Measurements from ENCODE around the gene GDPD5.
"Not testable (repeated sequence)": the region's sequence is repeated elsewhere in the genome, so short reads cannot be mapped to it uniquely, and the experiment has no call there.

GDPD5 gene

DNA sequence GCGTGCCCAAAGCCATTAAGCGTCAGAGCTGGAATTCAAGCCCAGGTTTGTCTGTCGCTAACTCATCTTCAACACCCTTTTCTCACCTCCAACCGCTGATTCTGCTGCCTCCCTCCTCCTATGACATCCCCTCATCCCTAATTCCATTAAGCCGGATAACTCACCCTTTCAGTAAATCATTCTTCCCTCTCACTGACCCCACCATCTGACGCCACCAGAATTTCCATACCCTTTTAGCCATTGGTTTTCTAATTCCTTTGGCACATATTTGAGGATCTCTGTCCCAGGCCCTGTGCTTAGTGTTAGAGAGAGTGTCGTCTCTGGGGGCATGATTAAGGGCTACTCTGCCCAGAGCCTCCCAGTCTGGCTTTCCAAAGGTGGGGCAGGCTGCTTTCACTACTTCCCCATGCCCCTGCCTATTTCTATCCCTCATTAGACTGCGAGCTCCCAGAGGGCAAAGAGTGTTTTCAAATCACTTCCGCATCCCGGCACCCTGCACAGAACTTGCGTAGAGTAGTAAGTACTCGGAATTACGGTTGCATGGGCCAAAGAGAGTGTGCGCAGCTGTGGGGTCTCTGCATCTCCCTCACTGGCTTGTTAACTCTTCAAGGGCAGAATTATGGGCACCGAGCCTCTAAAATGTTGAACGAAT, 96.6 kb downstream of the GDPD5 start:
- DNase-seq (ENCODE audit: low spot score) = no peak

DNA sequence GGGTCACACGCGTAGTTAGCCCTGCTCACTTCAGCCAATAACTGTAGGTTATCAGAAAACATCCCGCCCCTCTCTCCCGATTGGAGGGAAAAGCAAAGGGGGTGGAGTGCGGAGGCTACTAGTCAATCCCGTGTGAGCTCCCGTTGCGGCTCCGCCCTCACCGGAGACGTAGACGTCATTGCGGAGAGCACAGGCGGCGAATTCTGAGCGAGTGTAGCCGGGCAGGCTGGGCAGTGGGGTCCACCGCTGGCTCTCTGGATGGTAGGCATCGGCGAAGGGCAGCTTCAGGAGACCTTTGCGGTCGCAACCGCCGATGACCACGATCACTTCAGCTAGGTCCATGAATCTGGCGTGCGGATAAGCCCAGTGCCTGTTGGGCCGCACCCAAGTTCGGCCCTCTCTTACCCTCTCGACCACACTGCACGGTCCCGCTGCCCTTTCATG, 97.4 kb downstream of the GDPD5 start:
- DNase-seq (ENCODE audit: low spot score) = no peak

DNA sequence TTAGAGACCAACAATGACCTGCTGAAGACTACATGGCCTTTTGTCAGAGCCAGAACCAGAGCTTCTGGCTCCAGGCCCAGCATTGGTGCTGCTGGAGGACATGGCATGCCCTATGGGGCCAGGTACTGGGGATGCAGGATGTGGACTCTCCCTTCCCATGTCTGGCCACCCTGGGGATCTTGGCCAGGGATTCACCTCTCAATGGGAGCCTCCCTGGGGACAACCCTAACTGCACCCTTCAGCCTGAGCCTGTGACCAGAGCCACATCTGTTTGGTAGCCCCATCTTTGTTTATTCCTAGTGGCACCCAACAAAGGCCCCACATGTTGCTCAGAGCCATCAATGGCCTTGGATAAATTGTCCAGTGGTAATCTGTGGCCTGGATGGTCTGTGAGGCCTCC, 98.6 kb downstream of the GDPD5 start:
- no peak for DNase-seq (ENCODE audit: low spot score)

DNA sequence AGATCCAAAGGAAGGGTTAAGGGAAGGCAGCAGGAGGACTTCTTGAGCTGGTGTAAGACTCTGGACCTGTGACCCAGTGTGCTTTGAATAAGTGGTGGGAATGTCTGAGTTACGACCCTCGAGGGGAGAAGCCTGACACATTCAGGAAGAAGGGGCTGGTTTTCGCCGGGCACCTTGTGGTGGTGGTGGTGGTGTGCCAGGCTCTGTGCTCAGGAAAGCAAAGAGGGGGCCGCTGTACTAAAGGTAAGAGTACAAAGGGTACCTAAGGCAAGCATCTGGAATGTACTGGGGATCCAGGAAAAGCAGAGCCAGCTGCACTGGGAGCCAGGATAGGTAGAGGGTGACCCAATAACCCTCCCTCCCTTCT, 99.0 kb downstream of the GDPD5 start:
- DNase-seq (ENCODE audit: low spot score) = no peak

DNA sequence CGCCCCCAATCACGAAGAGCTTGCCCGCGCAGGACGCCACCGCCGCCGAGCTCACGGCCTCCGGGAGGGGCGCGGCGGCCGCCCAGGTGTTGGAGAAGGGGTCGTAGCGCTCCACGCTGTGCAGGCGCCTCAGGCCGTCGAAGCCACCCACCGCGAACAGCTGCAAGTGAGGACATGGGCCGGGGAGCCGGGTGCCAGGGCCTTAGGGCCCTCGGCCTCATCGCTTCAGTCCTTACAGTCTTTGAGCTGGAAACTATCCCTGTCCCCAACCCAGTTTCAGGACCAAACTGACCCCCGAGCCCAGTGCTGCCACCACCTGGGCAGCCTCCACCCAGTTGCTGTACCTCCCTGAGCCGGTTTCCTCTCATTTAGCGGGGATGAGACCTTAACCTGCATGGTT, 100.3 kb downstream of the GDPD5 start:
- DNase-seq (ENCODE audit: low spot score) = peak; percentile 70

DNA sequence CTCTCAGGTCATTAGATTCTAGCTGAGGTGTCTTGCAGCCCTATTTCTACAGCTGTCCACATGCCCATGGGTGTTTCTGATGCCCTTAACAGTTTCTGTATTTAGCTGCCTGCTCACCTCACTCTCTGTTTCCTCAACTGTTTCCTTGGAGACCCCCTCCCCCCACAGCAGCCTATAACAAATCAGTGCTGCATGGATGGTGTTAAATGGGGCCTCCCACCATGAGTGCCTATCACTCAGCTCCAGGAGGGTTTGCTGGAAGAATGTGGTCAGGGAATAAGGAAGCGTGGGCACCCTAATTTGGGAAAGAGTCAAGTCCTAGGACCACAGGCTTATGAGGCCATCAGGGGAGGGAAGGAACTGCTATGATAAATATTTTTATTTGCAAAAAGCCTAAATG, 101.3 kb downstream of the GDPD5 start:
- DNase-seq (ENCODE audit: low spot score) = no peak

DNA sequence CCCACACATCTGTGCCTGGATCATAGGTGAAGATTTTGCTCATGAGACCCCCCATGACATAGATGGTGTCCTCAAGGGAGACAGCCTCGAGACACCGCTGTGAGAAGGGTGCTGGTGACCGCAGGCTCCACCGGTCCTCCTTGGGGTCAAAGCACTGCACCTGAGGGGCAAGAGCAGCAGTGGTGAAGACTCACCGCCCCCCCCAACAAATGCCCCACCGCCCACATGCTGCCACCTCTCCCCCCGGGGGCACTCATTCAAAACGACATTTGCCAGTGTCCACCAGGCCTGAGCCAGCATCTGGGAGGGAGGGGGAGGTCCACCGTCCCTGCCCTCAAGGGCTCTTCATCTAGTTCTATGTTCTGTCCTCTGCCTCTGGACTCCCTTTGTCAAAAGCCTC, 102.0 kb downstream of the GDPD5 start:
- DNase-seq (ENCODE audit: low spot score) = no peak

DNA sequence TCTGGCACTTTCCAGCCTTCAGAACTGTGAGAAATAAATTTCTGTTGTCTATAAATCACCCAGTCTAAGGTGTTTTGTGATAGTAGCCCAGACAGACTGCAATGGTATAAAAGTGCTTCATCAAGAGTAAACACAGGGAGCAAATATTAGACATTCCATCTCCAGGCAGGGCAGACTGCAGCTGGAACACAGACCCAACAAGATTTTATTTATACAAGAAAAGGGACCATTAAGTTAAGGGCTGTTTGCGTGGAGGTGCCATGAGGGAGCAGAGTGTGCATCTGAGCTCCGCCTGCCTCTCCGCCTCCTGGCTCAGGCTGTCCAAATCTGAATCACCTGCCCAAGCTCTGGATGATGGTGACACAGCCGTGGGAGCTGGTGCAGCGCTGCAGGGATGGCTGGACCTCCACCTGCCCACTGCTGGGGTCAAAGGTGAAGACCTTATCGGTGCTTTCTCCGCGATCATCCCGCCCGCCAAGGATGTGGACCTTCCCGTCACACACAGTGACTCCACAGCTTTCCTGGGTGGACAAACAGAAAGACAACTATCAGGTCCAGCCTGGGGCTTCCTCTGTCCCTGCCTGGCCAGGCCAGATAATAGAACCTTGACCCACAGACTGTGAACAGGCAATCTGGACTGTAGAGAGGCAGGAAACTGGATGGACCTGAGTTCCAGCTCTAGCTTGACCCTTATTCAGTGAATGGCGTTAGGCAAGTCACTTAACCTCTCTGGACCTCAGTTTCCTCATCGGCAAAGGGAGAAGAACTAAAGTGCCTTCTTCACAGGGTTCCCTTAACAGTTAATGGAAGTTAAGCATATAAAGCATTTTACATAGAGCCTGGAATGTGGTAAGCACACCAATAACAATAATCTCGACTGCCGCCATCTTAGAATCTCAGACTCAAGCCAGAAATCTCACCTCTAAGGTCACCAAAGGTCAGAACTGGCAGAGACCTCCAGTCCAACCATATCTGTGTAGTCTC, 103.2 kb downstream of the GDPD5 start:
- no peak for DNase-seq (ENCODE audit: low spot score)

DNA sequence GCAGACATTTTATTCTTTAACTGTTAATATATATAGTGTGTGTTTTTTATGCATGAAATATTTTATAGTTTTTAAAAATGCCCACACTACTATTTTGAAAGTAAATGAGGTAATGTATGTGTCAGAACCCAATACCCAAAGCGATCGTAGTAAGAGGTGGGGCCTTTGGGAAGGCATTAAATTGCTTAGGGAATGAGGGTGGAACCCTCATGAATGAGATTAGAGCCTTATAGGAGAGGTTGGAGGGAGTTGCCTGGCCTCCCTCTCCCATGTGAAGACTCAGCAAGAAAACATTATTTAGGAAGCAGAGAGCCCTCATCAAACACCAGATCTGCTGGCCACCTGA, 103.9 kb downstream of the GDPD5 start:
- no peak for DNase-seq (ENCODE audit: low spot score)

DNA sequence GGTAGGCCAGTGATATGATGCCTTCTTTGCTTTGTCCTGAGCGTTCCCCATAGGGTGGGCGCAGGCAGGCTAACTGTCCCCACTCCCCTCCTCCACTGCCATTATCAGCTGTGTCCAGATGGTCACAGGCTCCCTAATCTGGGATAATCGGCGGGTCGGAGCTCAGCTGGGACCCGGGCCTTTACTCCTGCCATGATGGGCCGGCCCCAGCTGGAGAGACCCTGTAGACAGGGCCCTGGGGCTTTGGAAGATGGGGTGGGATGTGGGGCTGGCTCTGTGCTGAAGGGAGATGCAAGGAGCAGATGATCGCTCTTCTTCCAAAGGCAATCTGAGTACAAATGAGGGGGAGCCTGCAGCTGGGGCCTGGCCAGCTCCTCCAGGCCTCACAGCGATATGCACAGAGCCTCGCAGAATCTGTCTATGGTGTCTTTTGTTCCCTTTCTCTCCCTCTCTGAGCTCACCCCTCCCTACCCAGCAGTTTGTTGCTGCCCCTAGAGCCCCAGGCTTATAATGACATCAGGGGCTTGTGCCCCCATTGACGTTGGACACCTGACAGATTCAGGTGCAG, 104.6 kb downstream of the GDPD5 start:
- DNase-seq (ENCODE audit: low spot score) = peak; percentile 51

DNA sequence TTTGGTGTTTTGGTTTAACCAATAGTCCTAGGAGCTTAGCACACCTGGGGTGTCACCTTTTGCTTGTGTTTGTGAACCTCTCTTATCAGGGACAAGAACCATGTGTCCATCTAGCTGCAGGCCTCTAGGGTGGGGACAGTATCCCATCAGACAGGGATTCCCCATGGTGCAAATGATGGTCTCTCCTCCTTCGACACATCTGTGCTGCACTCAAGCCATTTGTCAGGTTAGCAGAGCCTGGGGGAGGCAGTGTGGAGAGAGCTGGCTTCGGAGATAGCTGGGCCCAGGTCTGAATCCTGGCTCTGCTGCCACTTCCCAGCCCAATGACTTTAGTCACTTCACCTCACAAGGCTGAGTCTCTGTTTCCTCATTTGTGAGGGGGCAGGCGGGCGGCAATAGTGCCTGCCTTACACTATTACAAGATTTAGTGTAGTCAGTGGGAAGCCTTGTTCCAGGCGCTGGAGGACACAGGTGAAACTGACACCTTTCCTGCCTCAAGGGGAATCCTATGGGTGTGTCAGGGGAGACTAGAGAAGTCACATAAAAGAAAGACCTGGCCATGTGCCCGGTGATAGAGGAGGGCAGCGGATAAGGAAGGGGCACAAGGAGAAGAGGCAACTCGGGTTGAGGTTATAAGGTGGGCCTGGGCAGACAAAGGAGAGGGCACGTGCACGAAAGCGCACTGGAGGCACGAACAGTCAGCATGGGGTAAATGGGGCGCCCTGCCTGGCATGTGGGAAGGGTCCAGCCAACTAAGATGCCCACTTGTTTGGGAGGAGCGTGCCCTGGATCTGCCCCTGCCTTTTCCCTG, 105.3 kb downstream of the GDPD5 start:
- DNase-seq (ENCODE audit: low spot score) = no peak

DNA sequence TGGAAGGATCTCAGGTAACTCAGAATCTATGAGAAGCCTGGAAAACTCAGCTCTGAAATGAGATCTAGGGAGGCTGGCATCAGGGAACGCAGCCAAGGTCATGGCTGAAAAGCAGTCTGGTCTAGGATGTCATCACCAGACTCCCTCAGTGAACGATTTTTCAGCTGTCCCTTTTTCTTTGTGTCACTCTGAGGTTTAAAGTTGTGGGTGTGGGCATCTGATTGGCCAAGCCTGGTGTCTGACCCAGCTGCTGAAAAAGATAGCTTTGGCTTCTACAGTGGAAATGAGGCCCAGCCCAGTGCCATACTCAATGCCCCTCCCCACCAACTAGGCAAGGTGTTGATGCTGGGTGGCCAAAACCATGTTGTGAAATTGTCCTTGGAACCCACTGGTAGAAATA, 111.9 kb downstream of the GDPD5 start:
- DNase-seq (ENCODE audit: low spot score) = no peak

DNA sequence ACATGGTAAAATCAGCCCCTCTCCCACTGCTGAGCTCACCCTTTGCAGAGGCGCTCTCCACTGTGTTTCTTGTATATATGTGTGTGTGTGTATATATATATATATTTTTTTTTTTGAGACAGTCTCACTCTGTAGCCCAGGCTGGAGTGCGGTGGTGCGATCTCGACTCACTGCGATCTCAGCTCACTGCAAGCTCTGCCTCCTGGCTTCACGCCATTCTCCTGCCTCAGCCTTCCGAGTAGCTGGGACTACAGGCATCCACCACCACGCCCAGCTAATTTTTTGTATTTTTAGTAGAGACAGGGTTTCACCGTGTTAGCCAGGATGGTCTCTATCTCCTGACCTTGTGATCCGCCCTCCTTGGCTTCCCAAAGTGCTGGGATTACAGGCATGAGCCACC, 112.6 kb downstream of the GDPD5 start:
- not testable (repeated sequence) for DNase-seq (ENCODE audit: low spot score)

DNA sequence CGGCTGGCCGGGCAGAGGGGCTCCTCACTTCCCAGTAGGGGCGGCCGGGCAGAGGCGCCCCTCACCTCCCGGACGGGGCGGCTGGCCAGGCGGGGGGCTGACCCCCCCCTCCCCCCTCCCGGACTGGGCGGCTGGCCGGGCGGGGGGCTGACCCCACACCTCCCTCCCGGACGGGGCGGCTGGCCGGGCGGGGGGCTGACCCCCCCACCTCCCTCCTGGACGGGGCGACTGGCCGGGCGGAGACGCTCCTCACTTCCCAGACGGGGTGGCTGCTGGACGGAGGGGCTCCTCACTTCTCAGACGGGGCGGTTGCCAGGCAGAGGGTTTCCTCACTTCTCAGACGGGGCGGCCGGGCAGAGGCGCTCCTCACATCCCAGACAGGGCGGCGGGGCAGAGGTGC, 115.8 kb downstream of the GDPD5 start:
- not testable (repeated sequence) for DNase-seq (ENCODE audit: low spot score)

DNA sequence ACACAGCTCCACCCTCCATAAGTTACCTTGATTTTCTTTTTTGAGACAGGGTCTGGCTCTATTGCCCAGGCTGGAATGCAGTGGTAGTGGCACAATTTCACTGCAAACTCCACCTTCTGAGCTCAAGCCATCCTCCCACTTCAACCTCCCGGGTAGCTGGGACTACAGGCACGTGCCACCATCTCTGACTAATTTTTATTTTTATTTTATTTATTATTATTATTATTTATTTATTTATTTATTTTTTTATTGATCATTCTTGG, 116.9 kb downstream of the GDPD5 start:
- no peak for DNase-seq (ENCODE audit: low spot score)

DNA sequence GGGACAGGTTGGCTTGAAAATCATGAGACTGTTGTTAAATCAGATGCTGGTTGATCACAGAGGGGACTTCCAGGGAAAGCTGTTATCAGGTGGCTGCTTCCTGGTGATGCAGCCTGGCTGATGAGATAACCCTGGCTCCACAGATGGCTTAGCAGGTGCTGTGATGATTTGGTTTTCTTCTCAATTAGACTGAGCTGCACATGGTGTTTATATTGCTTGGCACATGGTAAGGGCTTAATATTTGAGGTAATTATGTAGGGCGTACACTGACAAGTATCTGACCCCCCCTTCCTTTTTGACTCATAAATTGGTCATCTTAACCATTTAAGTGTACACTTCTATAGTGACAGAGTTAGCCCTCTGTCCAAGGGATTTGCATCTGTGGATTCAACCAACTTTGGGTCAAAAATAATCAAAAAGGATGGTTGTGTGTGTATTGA, 119.4 kb downstream of the GDPD5 start:
- DNase-seq (ENCODE audit: low spot score) = no peak

DNA sequence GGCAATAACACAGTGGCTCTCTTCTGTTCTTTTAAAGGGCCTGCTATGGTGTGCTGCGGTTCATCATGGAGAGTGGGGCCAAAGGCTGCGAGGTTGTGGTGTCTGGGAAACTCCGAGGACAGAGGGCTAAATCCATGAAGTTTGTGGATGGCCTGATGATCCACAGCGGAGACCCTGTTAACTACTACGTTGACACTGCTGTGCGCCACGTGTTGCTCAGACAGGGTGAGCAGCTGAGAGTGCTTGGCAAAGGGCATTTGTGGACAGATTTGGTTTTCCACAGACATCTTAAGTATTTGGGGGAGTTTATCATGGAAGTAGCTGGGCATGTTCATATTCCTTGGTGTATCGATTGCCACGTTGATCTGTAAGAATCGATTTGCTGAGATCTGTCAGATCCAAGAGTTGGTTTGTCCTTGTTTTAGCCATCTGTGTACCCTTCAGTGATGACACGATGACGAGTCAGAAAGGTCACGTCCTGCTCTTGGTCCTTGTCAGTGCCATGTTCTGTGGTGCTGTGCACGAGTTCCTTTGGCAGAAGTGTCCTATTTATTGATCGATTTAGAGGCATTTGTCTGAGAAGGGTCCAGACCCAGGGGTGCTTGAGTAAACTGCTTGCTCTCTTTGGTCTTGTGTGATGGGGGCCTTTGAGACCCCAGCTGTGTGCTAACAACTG, 121.6 kb downstream of the GDPD5 start:
- no peak for DNase-seq (ENCODE audit: low spot score)

DNA sequence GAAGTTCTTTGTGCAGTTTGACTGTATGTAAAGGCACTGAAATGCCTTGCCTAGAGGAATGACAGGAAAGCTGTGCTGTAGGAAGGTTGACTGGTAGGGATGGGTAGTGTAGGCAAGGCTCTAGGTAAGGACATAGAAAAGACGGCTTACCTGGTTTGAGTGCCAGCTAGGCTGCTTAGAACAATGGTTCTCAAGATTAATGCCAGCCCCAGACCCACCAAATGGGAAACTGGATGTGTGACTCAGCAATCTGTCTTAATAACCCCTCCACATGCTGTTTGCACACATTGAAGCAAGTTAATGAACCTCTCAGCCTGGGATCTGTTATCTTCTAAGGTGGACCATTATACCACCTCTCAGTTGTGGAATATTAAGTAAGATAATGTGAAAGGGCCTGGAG, 122.7 kb downstream of the GDPD5 start:
- no peak for DNase-seq (ENCODE audit: low spot score)

DNA sequence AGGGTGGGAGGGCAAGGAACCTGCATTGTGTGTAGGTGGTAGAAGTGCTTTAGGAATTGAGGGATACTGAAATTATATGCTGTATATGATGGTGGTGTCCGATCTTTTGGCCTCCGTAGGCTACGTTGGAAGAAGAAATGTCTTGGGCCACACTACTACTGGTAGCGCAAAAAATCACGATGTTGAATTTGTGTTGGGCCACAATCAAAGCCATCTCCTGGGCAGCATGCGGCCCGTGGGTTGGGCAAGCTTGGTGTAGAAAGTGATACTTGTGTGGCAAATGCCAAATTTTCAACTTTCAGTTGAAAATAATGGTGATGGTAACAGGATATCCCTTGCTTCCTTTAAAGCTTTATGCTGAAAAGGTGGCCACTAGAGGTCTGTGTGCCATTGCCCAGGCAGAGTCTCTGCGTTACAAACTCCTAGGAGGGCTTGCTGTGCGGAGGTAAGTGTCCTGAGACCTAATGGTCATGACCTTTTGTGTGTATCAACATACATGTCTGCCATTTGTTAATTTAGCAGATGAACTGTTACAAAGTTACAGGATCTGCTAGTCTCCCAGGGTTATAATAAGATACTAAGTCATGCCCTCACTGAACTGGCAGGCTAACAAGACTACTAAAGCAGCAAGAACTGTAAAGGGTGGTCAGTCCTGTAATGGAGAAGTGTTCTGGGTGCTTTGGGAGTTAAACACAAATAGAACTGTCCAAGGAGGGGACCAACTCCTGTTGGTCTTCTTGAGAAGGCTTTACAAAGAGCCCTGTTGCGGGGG, 123.6 kb downstream of the GDPD5 start:
- DNase-seq (ENCODE audit: low spot score) = no peak

DNA sequence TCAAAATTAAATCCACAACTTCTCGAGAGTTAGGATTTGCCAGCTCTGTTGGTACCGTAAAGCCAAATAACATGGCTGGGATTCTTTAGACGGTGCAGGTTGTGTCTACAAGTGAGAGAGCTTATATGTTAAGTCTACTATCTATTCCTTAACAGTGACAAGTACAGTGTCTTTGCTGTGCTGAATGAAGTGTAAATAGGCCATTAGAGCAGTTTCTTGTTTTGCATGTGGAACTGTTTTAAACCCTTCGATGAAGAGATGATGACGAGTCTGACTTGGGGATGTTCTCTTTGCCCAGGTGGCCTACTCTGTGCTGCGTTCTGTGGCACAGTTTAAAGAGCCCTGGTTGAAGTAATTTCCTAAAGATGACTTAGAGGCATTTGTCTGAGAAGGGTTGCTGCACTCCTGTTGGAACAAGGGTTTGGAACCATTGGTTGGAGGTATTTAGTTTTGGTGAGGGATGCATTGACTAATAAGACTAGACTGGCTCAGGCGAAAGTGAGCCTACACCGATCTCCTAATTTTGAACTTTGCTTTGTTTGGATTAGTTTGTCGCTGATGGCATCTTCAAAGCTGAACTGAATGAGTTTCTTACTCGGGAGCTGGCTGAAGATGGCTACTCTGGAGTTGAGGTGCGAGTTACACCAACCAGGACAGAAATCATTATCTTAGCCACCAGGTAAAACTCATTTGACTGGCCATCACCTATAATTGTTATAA, 125.4 kb downstream of the GDPD5 start:
- DNase-seq (ENCODE audit: low spot score) = no peak
